Measurements from ENCODE around the gene ADGB.
"Not testable (repeated sequence)": the region's sequence is repeated elsewhere in the genome, so short reads cannot be mapped to it uniquely, and the experiment has no call there.

The ADGB gene

DNA sequence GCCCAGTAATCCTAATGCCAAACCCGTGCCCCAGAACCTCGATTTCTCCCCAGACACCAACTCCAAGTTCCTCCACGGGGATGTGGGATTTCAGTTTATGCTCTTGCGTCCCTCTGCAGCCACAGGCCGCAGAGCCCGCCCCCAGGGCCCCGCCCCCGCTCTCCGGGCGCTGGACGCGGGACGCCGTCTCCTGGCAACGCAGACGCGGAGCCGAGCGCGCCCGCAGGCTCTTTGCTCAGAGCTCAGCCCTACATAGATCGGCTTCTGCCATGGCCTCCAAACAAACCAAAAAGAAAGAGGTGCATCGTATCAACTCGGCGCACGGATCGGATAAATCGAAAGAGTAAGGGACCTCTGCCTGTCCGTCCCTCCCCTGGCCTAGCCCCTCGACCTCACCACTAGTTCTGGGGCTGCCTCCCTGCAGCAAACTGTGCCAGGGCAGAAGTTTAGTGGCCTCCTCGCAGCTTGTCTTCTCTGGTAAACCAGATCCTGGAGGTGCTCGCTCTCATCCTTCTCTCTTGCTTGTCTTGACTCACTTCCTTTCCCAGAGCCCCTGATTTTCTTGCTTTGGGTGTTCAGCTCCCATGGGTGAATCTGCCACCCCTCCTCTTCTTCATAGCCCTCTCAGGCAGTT, at the start of gene ADGB:
Gene ADGB, plus strand, starts transcription at position 201 of the 634 bp plus-strand sequence. Its CDS starts 69 bp downstream, at position 270.
- peak; percentile 72 for DNase-seq (ENCODE audit: low spot score)

DNA sequence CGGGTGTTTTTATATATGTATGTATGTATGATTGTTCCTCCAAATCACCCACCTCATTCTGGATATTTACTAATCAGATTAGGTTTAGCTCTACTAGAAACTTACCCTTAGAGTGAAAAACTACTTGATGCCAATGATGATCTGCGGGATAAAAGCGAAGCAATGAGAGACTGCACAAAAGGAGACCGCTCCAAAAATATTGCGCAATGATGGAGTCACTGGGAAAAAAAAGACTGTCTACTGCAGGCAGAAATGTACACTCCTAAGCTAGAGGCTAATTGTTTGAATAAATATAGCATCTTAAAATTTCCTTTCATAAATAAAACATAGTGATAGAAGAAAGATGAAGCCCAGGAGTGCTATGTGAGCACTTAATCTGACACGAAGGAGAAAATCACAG, 47.9 kb upstream of the ADGB start:
- DNase-seq (ENCODE audit: low spot score) = peak; percentile 54

DNA sequence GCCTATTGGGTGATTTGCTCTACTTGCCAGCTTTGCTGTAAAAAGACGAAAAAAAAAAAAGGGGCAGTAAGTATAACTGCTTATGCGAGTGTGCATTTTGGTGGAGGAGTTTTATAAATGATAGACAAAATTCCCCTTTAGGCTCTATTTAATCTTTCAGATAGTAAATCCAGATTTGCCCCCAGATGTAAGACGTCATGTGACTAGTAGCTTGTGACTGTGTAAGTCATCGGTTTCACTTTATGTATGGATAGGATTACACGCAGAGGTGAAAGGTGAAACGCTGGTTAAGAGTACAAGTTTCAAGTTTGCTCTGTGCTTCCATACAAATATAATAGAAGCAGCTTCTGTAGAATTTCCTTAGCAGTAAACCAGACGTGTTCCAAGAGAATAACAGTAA, 47.2 kb upstream of the ADGB start:
- no peak for DNase-seq (ENCODE audit: low spot score)

DNA sequence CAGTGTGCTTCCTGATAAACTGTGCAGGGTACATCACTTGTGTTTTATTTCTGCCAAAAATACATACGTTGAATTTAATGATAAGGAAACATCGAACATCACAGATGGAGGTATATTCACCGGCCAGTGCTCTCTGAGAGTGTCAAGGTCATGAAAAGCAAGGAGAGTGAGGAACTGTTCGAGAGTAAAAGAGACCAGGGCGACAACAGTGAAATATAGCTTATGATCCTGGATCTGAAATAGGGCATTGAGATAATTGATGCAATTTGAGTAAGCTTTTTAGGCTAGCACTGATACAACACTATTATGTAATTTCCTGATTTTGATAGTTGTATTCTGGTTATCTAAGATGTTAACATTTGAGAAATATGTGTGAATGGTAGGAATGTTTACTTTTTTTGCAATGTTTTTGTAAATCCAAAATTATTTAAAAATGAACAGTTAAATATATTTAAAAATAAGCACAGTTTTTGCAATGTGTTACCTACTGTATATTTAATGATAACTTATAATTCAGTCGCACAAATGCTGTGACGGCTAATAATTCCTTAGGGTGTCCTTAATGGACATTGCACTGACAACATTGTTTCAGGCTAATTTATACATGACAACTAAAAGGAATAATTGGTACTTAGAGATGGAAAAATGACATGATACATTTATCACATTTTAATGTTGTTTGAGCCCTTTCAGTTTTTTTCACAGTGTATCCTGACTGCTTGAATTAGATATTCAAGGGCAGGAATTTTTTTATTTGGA, 45.2 kb upstream of the ADGB start:
- no peak for DNase-seq (ENCODE audit: low spot score)

DNA sequence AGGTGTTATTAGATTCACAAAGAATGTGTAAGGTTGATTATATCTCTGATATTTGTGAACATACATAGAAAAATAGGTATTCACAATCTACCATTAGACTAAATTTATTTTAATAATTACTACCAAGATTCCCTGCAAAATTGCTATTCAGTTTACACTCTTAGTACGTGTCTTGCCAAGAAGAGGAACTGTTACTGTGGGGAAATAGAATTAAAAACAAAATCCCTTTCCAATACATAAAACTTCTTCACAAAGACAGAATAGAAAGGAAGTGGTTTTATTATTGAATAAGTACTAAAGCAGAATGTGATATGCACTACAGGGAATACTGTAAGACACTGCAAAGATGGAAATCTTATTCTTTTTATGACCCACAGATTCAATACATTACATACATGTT, 38.2 kb upstream of the ADGB start:
- no peak for DNase-seq (ENCODE audit: low spot score)

DNA sequence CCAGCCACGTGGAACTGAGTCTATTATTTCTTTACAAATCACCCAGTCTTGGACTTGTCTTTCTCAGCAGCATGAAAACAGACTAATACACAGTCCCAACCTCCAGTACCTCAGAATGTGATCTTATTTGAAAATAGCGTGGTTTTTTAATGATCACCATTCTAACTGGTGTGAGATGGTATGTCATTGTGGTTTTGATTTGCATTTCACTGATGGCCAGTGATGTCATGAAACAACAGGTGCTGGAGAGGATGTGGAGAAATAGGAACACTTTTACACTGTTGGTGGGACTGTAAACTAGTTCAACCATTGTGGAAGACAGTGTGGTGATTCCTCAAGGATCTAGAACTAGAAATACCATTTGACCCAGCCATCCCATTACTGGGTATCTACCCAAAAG, 32.1 kb upstream of the ADGB start:
- DNase-seq (ENCODE audit: low spot score) = not testable (repeated sequence)

DNA sequence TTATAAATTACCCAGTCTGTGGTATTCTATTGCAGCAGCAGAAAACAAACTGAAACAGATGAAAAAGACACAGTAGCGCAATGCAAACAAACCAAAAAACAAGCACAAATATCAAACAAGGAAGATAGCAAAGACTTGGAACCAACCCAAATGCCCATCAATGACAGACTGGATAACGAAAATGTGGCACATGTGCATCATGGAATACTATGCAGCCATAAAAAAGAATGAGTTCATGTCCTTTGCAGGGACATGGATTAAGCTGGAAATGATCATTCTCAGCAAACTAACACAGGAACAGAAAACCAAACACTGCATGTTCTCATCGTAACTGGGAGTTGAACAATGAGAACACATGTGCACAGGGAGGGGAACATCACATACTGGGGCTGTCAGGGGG, 30.2 kb upstream of the ADGB start:
- not testable (repeated sequence) for DNase-seq (ENCODE audit: low spot score)

DNA sequence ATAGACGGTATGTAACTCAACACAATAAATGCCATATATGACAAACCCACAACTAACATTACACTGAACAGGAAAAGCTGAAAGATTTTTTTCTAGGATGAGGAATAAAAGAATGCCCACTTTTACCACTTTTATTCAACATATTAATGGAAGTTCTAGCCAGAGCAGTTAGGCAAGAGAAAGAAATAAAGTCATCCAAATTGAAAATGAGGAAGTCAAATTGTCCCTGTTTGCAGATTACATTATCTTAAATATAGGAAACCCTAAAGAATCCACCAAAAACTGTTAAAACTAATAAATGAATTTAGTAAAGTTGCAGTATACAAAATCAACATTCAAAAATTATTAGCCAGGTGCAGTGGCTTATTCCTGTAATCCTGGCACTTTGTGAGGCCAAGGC, 24.6 kb upstream of the ADGB start:
- no peak for DNase-seq (ENCODE audit: low spot score)

DNA sequence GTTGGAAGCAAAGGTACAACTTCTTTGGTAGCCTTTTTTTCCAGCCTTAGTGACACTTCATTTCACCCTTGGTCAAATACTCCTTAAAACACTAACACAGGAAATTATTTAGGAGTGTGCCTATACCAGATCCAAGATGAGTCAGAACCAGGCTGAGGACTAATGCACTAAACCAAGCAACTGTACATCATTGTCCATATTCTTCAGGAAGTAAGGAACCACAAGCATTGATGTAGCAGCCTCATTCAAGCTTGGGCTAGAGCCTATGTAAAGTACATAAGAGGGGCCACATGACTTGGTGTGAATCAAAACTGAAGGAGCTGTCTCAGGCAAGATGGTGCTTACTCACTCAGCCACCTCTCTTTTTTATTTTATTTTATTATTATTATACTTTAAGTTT, 20.7 kb upstream of the ADGB start:
- DNase-seq (ENCODE audit: low spot score) = no peak

DNA sequence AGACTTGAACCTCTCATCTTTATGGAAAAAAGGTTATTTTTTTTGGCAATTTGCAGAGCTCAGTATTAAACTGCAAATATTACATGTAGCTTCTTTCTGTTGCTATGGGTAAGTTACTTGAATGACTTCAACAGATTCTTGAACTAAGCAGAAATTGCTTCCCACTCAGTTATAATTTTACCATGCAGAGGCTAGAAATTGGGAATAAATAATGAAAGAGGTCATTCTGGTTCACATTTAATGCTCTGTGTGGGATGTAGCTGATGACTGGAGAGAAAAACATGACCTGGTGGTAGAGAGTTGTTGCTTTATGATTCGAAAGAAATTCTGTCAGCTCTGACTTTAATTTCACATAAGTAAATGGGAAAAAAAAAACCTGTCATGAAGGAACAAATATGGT, 16.8 kb upstream of the ADGB start:
- DNase-seq (ENCODE audit: low spot score) = no peak

DNA sequence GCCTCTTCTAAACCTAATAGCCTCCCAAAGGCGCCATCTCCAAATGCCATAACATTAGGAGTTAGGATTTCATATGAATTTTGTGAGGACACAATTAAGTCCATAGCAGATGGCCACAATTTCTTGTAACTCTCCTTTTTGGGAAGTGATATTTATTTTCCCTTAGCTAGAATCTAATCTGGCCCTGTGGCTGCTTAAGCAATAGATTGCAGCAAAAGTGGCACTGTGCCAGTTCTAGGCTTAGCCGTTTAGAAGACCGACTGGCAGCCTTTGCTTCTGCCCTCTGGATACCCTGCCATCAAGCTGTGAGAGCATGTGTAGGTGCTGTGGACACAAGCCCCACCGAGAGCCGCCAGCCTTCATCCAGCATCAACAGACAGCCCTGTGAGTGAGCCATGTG, 15.9 kb upstream of the ADGB start:
- DNase-seq (ENCODE audit: low spot score) = no peak

DNA sequence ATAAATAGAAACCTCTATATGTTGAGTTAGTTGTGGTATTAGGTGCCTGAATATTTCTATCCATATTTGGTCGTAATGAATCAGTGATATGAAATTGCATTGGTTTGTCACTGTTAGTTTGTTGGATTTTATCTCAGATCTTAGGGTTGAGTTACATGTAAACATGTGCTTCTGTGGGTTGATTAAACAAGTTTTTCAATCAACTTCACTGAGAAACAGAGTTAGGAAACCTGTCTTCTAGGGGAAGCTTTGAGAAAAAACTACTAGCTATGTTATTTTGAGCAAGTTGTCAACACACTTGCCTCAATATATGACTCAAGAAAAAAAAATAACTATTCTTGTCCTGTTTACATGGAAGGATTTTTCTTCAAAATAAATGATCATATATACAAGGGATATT, 14.8 kb upstream of the ADGB start:
- no peak for DNase-seq (ENCODE audit: low spot score)

DNA sequence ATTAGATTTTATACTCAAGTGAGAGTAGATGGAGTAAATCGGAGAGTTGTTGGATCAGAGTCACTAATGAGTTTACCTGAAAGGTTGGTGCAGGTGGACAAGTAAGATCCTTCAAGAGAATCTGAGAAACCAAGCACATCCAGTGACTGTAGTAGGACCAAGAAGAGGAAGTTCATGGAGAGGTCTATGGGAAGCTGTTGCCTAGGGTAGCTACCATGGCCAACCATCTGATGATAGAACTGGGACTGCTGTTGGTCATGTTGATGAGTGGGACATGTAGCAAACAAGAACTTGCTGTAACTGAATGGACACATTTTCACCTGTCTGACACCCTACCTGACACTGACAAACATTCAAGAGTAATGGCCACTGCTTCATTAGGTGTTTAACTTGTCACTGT, 11.3 kb upstream of the ADGB start:
- no peak for DNase-seq (ENCODE audit: low spot score)

DNA sequence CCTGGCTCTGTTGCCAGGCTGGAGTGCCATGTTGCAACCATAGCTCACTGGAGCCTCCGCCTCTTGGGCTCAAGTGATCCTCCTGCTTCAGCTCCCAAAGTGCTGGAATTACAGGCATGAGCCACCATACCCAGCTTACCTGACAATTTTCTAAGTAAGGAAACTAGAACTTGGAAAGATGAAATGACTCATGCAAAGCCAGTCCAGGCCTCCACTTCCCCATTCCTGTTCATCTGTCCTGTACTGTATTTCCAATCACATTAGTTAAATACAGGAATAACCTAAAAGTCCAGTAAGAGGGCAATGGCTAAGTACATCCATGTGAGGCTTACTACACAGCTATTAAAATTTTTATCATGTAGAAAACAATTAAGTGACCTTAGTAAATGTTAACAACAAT, 8.3 kb upstream of the ADGB start:
- no peak for DNase-seq (ENCODE audit: low spot score)

DNA sequence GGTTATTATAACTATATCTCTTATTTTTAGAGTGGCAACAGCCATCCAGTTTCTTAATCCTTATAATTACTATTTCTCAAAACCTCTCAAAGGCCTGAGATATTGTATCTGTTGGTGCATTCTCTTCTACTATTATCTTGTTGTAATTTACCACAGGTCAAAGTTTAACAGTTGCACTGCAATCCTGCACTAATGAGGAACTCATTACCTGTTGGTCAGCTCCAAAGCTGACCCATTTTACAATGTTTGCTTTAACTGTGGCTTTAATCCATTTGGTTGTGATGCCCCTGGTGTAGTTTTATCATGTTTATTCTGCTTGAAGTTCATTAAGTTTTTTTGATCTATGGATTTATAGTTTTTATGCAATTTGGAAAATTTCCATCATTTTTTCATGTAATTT, 6.3 kb upstream of the ADGB start:
- DNase-seq (ENCODE audit: low spot score) = no peak

DNA sequence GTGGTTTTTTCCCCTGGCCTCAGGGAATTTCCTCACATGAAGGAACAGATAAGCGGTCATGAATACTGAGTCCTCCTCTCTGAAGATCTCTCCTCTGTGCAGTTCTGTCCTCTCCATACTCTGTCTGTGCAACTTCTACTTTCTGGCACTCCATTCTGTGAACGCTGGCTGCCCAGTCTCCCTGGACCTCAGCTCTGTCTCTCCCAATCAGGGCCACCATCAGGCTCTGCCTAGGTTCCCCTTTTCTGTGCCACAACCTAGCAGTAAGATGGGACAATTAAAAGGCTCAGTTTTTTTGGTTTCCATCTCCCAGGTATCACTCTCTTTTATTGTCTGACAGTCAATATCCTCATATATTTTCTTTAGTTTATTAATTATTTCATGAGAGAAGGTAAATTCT, 4.8 kb upstream of the ADGB start:
- DNase-seq (ENCODE audit: low spot score) = no peak

DNA sequence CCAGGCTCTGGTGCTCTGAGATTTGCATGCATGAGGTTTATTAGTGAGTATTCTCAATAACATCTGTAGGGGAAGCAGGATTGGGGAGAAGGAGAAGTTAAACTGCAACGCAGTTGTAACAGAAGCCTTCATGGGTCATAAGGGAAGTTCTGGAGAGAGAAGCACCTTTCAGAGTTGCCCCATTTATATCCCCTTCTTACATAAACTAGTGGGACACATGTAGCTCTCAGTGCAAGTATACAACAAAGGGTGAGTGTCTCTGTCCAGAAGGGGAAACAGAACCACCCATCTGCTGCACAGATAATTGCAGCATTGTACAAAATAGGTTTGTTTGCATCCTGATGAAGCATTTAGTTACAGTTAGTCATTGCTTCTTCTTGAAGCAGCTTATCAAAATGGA, 4.3 kb upstream of the ADGB start:
- no peak for DNase-seq (ENCODE audit: low spot score)

DNA sequence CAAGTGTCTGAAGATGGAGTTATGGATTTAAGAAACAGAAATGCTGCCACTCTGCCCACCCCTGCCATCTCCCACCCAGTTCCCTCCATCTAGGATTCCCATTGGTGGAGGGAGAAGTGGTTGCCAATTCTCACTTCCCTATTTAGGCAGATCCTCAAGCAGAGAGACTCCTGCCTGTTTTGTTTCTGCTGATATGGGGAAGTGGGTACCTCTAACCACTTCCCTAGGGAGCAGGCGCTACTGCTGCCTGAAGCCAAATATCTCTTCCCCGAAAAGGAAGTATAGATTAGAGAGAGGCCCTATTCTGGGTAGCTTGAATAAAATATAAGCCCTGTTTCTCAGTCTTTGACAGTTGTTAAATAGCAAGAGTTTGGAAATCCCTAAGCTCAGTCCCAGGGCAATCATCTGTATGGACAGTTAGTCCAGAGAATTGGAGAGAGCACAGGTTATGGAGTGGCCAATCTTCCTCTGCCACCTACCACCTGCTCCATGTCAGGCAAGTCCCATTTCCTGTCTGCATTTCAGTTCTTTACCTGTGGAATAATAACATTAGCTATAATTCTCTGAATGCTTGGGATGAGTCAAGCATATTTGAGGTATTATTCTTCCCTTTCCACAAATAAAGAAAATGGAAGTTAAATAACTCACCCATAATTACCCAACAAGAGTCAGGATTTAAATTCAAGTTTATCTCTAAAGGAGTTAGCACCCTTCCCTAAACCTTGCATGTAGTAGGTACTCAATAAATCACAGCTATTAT, 2.6 kb upstream of the ADGB start:
- no peak for DNase-seq (ENCODE audit: low spot score)

DNA sequence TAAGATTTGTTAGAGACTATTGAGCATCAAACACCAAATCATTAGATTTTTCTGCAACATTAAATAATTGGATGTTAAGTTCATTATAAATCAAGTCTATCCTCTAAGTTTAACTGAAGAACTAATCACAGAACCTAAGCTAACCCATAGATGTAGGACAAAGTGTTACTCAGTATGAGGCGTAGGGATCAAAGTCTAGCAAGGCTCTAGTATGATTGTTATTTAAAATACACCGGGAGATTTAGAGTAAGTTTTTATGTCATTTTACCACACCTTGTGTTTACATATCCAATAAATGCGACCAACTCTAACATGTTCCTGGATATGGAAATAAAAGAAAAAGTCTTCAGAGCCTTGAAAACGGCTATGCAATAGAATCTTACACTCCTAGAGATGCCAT, 2.6 kb downstream of the ADGB start:
- no peak for DNase-seq (ENCODE audit: low spot score)

DNA sequence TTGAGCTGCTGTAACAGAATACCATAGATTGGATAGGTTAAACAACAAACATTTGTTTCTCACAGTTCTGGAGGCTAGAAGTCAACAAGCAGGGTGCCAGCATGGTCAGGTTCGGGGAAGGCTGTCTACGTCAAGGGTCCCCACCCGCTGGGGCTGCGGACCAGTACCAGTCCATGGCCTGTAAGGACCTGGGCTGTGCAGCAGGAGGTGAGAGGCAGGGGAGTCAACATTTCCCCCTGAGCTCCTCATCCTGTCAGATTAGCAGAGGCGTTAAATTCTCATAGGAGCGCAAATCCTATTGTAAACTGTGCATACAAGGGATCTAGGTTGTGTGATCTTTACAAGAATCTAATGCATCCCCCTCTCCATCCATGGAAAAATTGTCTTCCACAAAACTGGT, 3.8 kb downstream of the ADGB start:
- DNase-seq (ENCODE audit: low spot score) = no peak

DNA sequence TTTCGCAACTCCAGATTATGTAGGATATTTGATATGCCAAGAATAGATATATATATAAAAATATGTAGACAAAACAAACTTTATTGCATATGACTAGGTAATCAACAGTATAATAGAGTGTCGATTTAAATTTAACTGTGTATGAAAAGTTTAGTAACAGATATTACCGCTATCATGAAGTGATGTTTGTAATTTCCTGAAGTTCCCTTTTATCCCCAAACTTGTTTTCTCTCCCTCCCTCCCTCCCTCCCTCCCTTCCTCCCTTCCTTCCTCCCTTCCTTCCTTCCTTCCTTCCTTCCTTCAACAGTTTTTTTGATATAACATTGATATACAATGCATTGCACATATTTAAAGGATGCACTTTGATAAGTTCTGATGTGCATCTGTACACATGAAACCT, 15.2 kb downstream of the ADGB start:
- DNase-seq (ENCODE audit: low spot score) = no peak

DNA sequence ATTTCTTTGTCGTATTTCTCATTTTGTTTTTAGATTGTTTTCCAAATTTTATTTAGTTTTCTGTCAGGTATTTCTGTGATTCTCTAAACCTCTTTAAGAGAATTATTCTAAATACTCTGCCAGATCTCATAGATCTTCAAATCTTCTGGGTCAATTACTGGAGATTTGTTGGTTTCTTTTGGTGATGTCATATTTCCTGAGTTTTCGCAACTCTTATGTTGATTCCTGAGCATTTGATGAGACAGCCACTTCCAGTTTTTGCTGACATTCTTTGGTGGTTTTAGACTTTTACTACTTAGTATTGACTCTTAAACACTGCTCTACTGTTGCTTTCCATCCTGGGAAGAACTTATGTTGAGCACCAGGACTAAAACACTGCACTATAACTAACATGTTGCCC, 21.9 kb downstream of the ADGB start:
- DNase-seq (ENCODE audit: low spot score) = no peak

DNA sequence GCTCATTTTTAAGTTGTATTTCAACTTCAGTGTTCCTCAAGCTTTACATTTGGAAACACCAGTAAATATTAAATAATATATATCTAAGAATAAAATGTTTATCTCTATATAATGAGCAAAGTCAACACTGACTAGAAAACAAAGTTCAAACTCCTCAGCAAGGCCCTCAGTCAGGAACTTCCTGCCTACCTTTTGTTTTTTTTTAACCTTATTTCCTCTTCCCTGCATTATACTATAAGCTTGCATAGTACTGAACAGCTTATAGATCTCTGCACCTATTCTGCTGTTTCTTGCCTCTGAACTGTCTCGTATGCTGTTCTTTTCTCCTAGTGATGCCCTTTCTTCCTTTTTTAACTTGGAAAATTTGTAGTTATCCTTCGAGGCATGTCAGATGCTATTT, 29.6 kb downstream of the ADGB start:
- DNase-seq (ENCODE audit: low spot score) = no peak

Data from AG08395 (cell line).